Endothelial cell of umbilical vein (primary cell): ENCODE data around the gene ASCL4. TPM values are rescaled to one million over a fixed set of nuclear protein-coding genes. Genes with fewer than 3 reads are reported as not detected.
A peak's percentile ranks its signal among the peaks of the same experiment; 100 is the strongest.

Experiments used
- BruUV-seq: library from RNA; stranded (reverse); fragments of 400-500 nt; replicated peaks from 2 replicates; lab custom pipeline; 2021; lab: Mats Ljungman, UMichigan
- CTCF ChIA-PET: fragments of 300-600, 350-600 bp; sonication (Branson Sonifier 250); formaldehyde crosslinking; loops from one replicate; lab custom pipeline; 2021; ENCODE audit warnings: antibody characterized with exemption, inconsistent platforms; lab: Charles Lee
- POLR2A ChIA-PET: fragments of 300-600, 350-600 bp; sonication (Branson Sonifier 250); formaldehyde crosslinking; loops from one replicate; lab custom pipeline; 2021; ENCODE audit warnings: antibody characterized with exemption, inconsistent platforms; lab: Charles Lee
- DNase-seq: peaks from one replicate; pipeline ENCODE4 v3.0.0-alpha.2; 2011; ENCODE audit warnings: low read depth, low spot score
- FAIRE-seq: peaks from 2 replicates; lab custom pipeline; 2011; peaks lifted over from hg19 to GRCh38; lab: Jason Lieb, UNC
- H2AFZ ChIP-seq: 2 replicates; pipeline ENCODE4 v1.6.0; 2012; ENCODE audit warnings: low read depth, low read length, control low read depth, inconsistent platforms
- H3K27ac ChIP-seq: 2 replicates; pipeline ENCODE4 v1.5.1; 2011; ENCODE audit warnings: low read depth, mild to moderate bottlenecking, control low read depth, low read length, moderate library complexity; ENCODE audit not compliant: insufficient read depth
- H3K27me3 ChIP-seq, 2 experiments: 2 replicates each; pipeline versions ENCODE4 v1.6.0 to v1.6.1; 2011; ENCODE audit warnings: low read length in 2 of 2, mixed read lengths in 1 of 2; ENCODE audit not compliant: control insufficient read depth in 2 of 2, insufficient read depth in 2 of 2
- H3K36me3 ChIP-seq, 2 experiments: 2 replicates in 1 of 2; 3 replicates in 1 of 2; pipeline ENCODE4 v1.5.1; 2011; ENCODE audit warnings: low read length in 2 of 2, mild to moderate bottlenecking in 1 of 2, moderate library complexity in 1 of 2; ENCODE audit not compliant: control insufficient read depth in 2 of 2, insufficient read depth in 2 of 2; ENCODE audit errors: extremely low read depth in 1 of 2
- H3K4me1 ChIP-seq: 3 replicates; pipeline ENCODE4 v1.5.1; 2011; ENCODE audit warnings: mild to moderate bottlenecking, low read length; ENCODE audit not compliant: control insufficient read depth, insufficient read depth; ENCODE audit errors: extremely low read depth
- H3K4me2 ChIP-seq: 2 replicates; pipeline ENCODE4 v1.6.1; 2011; ENCODE audit warnings: low read length, control low read depth, mixed read lengths; ENCODE audit not compliant: insufficient read depth
- H3K4me3 ChIP-seq, 3 experiments: fragments of 200-600 bp in 1 of 3; sonication (generic), shearing (Covaris generic) in 1 of 3; replicated peaks in 1 of 3; 2 replicates each; pipeline ENCODE4 v1.5.1; 2011 to 2016; ENCODE audit warnings: control low read depth in 3 of 3, low read length in 3 of 3, mild to moderate bottlenecking in 2 of 3, inconsistent platforms in 1 of 3, low read depth in 1 of 3, moderate library complexity in 1 of 3; ENCODE audit not compliant: insufficient read depth in 1 of 3
- H3K79me2 ChIP-seq: 2 replicates; pipeline ENCODE4 v1.6.0; 2012; ENCODE audit warnings: low read length, inconsistent platforms; ENCODE audit not compliant: control insufficient read depth, insufficient read depth
- H3K9ac ChIP-seq: replicated peaks from 2 replicates; pipeline ENCODE3; 2011; ENCODE audit warnings: low read length, control low read depth; ENCODE audit not compliant: insufficient read depth; ENCODE audit errors: extremely low read depth
- H3K9me1 ChIP-seq: replicated peaks from 3 replicates; pipeline ENCODE4 v1.6.0; 2011; ENCODE audit warnings: mild to moderate bottlenecking, low read length; ENCODE audit not compliant: control insufficient read depth, insufficient read depth; ENCODE audit errors: extremely low read depth
- H3K9me3 ChIP-seq: replicated peaks from 2 replicates; pipeline ENCODE4 v1.5.1; 2012; ENCODE audit warnings: low read length, inconsistent platforms; ENCODE audit not compliant: control insufficient read depth, insufficient read depth
- H4K20me1 ChIP-seq: replicated peaks from 2 replicates; pipeline ENCODE3; 2011; ENCODE audit warnings: mild to moderate bottlenecking, low read length; ENCODE audit not compliant: control insufficient read depth, insufficient read depth; ENCODE audit errors: extremely low read depth
- EZH2 ChIP-seq: IDR thresholded peaks from 2 replicates; pipeline ENCODE4 v1.6.1; 2012; ENCODE audit warnings: borderline replicate concordance, low read depth, mild to moderate bottlenecking, moderate library complexity, low read length, inconsistent platforms; ENCODE audit not compliant: severe bottlenecking
- FOS ChIP-seq: IDR thresholded peaks from 2 replicates; pipeline ENCODE4 v1.6.1; 2011; ENCODE audit warnings: mild to moderate bottlenecking, low read length, moderate library complexity, borderline replicate concordance; ENCODE audit not compliant: insufficient read depth
- GATA2 ChIP-seq: IDR thresholded peaks from 2 replicates; pipeline ENCODE4 v1.7.0; 2011; ENCODE audit warnings: low read depth, mild to moderate bottlenecking, moderate library complexity, mixed read lengths, low read length; ENCODE audit not compliant: insufficient read length, insufficient read depth
- dilution Hi-C: fragments of 300-500 bp; cut with MboI; formaldehyde crosslinking; loops from one replicate; pipeline ENCODE4 v1.15.0; 2019; ENCODE audit warnings: low sequenced_read_pairs; ENCODE audit not compliant: extremely low pct_ligation_motif_present
- intact Hi-C: fragments of 100-400 bp; cut with micrococcal nuclease; formaldehyde crosslinking; loops from one replicate; pipeline ENCODE4 v1.10.0; 2022
- polyA plus RNA-seq, 4 experiments: library from polyadenylated mRNA; depleted of rRNA in 3 of 4; stranded (reverse) in 3 of 4; unstranded in 1 of 4; fragments of >200 nt; gene quantifications; 2 replicates each; pipeline versions ENCODE4 v1.2.1 to v1.2.3, GENCODE V29; 2011 to 2012; ENCODE audit warnings: missing spikeins in 1 of 4
- total RNA-seq: library from RNA; stranded (reverse); gene quantifications from 2 replicates; pipeline ENCODE4 v1.2.3, GENCODE V29; 2021
- TF ChIP-seq, protein P1 (sequence below): IDR thresholded peaks from 2 replicates; pipeline ENCODE4 v1.6.1; 2011; ENCODE audit not compliant: insufficient read depth, insufficient read length

ASCL4 gene
- total and polyA plus RNA-seq, 2 donors (not counting 3 experiments of a cell fraction or from before 2014, with no cell fraction given) = not detected

DNA sequence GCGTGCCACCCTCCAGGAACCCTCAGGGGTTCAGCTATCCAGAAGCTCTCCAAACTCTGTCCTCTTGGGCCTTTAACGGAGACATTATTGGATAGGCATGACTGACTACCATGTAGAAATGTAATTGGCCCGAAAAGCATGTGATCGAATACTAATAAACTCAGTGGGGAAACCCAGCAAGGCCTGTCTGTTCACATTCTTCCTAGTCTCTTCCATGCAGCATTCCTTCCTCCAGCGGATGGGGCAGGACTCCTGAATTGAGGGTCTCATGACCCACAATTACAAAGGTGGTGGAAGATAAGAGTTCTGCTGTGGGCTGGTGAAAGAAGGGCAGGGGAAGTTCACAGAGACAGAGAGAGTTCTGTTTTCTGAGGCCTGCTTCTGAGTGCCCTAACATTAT, 7.0 kb upstream of the ASCL4 start:
- intact Hi-C loops = no loop called here

DNA sequence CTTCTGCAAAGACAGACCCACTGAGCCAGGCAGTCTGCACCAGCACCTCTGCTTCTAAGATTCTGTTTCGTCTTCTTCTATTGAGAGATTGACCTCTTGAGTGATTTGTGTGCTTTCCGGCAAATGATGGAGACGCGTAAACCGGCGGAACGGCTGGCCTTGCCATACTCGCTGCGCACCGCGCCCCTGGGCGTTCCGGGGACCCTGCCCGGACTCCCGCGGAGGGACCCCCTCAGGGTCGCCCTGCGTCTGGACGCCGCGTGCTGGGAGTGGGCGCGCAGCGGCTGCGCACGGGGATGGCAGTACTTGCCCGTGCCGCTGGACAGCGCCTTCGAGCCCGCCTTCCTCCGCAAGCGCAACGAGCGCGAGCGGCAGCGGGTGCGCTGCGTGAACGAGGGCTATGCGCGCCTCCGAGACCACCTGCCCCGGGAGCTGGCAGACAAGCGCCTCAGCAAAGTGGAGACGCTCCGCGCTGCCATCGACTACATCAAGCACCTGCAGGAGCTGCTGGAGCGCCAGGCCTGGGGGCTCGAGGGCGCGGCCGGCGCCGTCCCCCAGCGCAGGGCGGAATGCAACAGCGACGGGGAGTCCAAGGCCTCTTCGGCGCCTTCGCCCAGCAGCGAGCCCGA, 703 bp downstream of the ASCL4 start:
- POLR2A ChIA-PET = no interaction called here
- H3K36me3 ChIP-seq = no peaks in the 10 kb centered on the region
- dilution Hi-C loops = no loop called here

More for the DNA sequence above, 7.0 kb upstream of the ASCL4 start:
- Histone ChIP-seq H3K79me2 (no peaks in the 10 kb centered on the region), H2AFZ (no peak overlapping the region), H3K36me3 (no peaks in the 10 kb centered on the region), H3K4me1 (no peaks in the 10 kb centered on the region), H3K27me3 (peaks cover 1 to 8% of the 10 kb centered on the region in 2 experiments), H3K9me1 (no peaks in the 10 kb centered on the region), H3K9ac (no peak overlapping the region), H3K4me3 (no peak overlapping the region), H3K27ac (no peak overlapping the region), H3K4me2 (no peak overlapping the region), H3K9me3 (no peaks in the 10 kb centered on the region), H4K20me1 (no peaks in the 10 kb centered on the region)
- no TSS peak for BruUV-seq
- DNase-seq (no peak), FAIRE-seq (no peak)
- ChIA-PET POLR2A (no interaction called here), CTCF (no interaction called here)
- dilution Hi-C loops = no loop called here
- no peak for TF ChIP-seq GATA2
- no peak for TF ChIP-seq FOS
- TF ChIP-seq, protein P1, sequence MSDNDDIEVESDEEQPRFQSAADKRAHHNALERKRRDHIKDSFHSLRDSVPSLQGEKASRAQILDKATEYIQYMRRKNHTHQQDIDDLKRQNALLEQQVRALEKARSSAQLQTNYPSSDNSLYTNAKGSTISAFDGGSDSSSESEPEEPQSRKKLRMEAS = no peak

More for the DNA sequence above, 703 bp downstream of the ASCL4 start:
- H3K4me1 ChIP-seq = no peaks in the 10 kb centered on the region
- H3K79me2 ChIP-seq = no peaks in the 10 kb centered on the region
- no peak overlapping the region for H3K9ac ChIP-seq
- CTCF ChIA-PET = no interaction called here
- BruUV-seq = no TSS peak
- intact Hi-C loops = no loop called here
- no peak overlapping the region for H2AFZ ChIP-seq
- no peaks in the 10 kb centered on the region for H3K9me3 ChIP-seq
- H3K9me1 ChIP-seq = no peaks in the 10 kb centered on the region
- H4K20me1 ChIP-seq = peaks cover 2% of the 10 kb centered on the region
- peaks cover 14 to 41% of the 10 kb centered on the region in 2 experiments for H3K27me3 ChIP-seq
- TF ChIP-seq EZH2 = peak; percentile 69
- TF ChIP-seq, protein P1 = no peak
- DNase-seq = no peak
- no peak overlapping the region for H3K4me3 ChIP-seq
- H3K27ac ChIP-seq = no peak overlapping the region
- FAIRE-seq = no peak
- H3K4me2 ChIP-seq = no peak overlapping the region
